ENCODE results near the gene CCDC134.

DNA sequence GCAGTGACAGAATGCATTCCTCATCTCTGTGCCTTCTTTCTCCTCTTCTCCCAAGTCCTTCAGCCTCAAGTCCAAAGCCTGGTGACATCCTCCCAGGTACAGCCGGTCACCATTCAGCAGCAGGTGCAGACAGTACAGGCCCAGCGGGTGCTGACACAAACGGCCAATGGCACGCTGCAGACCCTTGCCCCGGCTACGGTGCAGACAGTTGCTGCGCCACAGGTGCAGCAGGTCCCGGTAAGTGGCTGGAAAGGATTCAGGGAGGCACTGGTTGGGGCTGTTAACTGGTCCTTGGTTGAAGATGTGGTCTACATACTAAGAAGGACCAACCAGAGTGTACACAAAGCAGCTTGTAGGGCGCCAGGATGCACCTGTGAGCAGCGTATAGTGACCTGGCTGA, 68.1 kb downstream of the CCDC134 start:
- TF ChIP-seq CAMTA2 (CRISPR knock-in tag; conservative IDR thresholded peaks at IDR 0.05) (no peak), ZNF174 (CRISPR knock-in tag; IDR thresholded peaks at IDR 0.05) (no peak)

Measured in K562 (cell line).